GM23248 (cell line): Measurements from ENCODE around the gene SLC39A2. TPM values are rescaled to one million over a fixed set of nuclear protein-coding genes. Genes with fewer than 3 reads are reported as not detected.
"Not testable (repeated sequence)": the region's sequence is repeated elsewhere in the genome, so short reads cannot be mapped to it uniquely, and the experiment has no call there.

Source experiments
- DNase-seq: peaks from one replicate; pipeline ENCODE4 v3.0.0-alpha.2; 2015
- H2AFZ ChIP-seq: fragments of 200-600 bp; sonication (generic); 2 replicates; pipeline ENCODE4 v1.6.1; 2016; ENCODE audit warnings: antibody characterized with exemption
- H3F3A ChIP-seq: fragments of 200-600 bp; sonication (generic); 2 replicates; pipeline ENCODE4 v1.6.1; 2016; ENCODE audit warnings: mild to moderate bottlenecking, antibody characterized with exemption, mixed run types; ENCODE audit not compliant: insufficient read depth
- H3K27ac ChIP-seq: fragments of 200-600 bp; sonication (generic); 2 replicates; pipeline ENCODE4 v1.5.1; 2016; ENCODE audit warnings: mild to moderate bottlenecking
- H3K27me3 ChIP-seq: fragments of 200-600 bp; sonication (generic); replicated peaks from 2 replicates; pipeline ENCODE4 v1.6.1; 2016; ENCODE audit warnings: mild to moderate bottlenecking; ENCODE audit not compliant: insufficient read depth
- H3K36me3 ChIP-seq: fragments of 200-600 bp; sonication (generic); 2 replicates; pipeline ENCODE4 v1.6.1; 2016; ENCODE audit warnings: low read depth, mild to moderate bottlenecking
- H3K4me1 ChIP-seq: fragments of 200-600 bp; sonication (generic); 2 replicates; pipeline ENCODE4 v1.6.1; 2016; ENCODE audit warnings: mild to moderate bottlenecking; ENCODE audit not compliant: insufficient read depth
- H3K4me2 ChIP-seq: fragments of 200-600 bp; sonication (generic); one replicate; pipeline ENCODE4 v1.6.1; 2016; ENCODE audit warnings: mild to moderate bottlenecking; ENCODE audit not compliant: unreplicated experiment
- H3K4me3 ChIP-seq: fragments of 200-600 bp; sonication (generic); 2 replicates; pipeline ENCODE4 v1.5.1; 2016; ENCODE audit warnings: mild to moderate bottlenecking
- H3K79me2 ChIP-seq: fragments of 200-600 bp; sonication (generic); 2 replicates; pipeline ENCODE4 v1.6.1; 2016; ENCODE audit warnings: mild to moderate bottlenecking; ENCODE audit not compliant: insufficient read depth
- H3K9ac ChIP-seq: fragments of 200-600 bp; sonication (generic); 2 replicates; pipeline ENCODE4 v1.6.1; 2016; ENCODE audit warnings: mild to moderate bottlenecking
- H3K9me2 ChIP-seq: fragments of 200-600 bp; sonication (generic); 2 replicates; pipeline ENCODE4 v1.6.1; 2016; ENCODE audit warnings: mixed run types, mild to moderate bottlenecking, moderate library complexity; ENCODE audit not compliant: insufficient read depth
- H3K9me3 ChIP-seq: fragments of 200-600 bp; sonication (generic); one replicate; pipeline ENCODE4 v1.6.1; 2017; ENCODE audit warnings: low read depth
- H4K20me1 ChIP-seq: fragments of 200-600 bp; sonication (generic); 2 replicates; pipeline ENCODE4 v1.6.0; 2016; ENCODE audit not compliant: insufficient read depth
- EZH2 ChIP-seq: fragments of 200-600 bp; sonication (generic); IDR thresholded peaks from 2 replicates; pipeline ENCODE4 v1.6.1; 2018; ENCODE audit warnings: antibody characterized with exemption, mild to moderate bottlenecking; ENCODE audit not compliant: insufficient read depth, poor library complexity, severe bottlenecking
- EZH2phosphoT487 ChIP-seq: fragments of 200-600 bp; sonication (generic); IDR thresholded peaks from 2 replicates; pipeline ENCODE4 v1.6.1; 2018; ENCODE audit warnings: antibody characterized with exemption, moderate library complexity, mild to moderate bottlenecking, low read depth; ENCODE audit not compliant: insufficient read depth
- WGBS, 2 experiments: methylation state at CpG; one replicate each; pipeline ENCODE4 v1.1.6; 2015 to 2017; ENCODE audit warnings: low lambda C conversion rate in 2 of 2, low coverage in 1 of 2; ENCODE audit errors: missing lambda C conversion rate in 2 of 2; 5-methylcytosine and 5-hydroxymethylcytosine counted together
- in situ Hi-C: fragments of 300-500 bp; cut with MboI; formaldehyde crosslinking; loops from 2 replicates; pipeline ENCODE4 v1.15.0; 2020
- polyA plus RNA-seq: library from polyadenylated mRNA; unstranded; fragments of >200 nt; fragmentation: Nextera tagmentation; extraction: Ambion mirVana; gene quantifications from 2 replicates; pipeline ENCODE4 v1.2.1, GENCODE V29; 2016
- total RNA-seq: library from RNA; depleted of rRNA; stranded (reverse); fragments of >200 nt; shearing (Covaris generic); gene quantifications from 2 replicates; pipeline ENCODE4 v1.2.3, GENCODE V29; 2014; rRNA removed

The SLC39A2 gene, protein sequence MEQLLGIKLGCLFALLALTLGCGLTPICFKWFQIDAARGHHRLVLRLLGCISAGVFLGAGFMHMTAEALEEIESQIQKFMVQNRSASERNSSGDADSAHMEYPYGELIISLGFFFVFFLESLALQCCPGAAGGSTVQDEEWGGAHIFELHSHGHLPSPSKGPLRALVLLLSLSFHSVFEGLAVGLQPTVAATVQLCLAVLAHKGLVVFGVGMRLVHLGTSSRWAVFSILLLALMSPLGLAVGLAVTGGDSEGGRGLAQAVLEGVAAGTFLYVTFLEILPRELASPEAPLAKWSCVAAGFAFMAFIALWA
- total RNA-seq (not detected in 2 replicates), polyA plus RNA-seq (0.24 TPM in 1 of 2 replicates, not detected in the other)

DNA sequence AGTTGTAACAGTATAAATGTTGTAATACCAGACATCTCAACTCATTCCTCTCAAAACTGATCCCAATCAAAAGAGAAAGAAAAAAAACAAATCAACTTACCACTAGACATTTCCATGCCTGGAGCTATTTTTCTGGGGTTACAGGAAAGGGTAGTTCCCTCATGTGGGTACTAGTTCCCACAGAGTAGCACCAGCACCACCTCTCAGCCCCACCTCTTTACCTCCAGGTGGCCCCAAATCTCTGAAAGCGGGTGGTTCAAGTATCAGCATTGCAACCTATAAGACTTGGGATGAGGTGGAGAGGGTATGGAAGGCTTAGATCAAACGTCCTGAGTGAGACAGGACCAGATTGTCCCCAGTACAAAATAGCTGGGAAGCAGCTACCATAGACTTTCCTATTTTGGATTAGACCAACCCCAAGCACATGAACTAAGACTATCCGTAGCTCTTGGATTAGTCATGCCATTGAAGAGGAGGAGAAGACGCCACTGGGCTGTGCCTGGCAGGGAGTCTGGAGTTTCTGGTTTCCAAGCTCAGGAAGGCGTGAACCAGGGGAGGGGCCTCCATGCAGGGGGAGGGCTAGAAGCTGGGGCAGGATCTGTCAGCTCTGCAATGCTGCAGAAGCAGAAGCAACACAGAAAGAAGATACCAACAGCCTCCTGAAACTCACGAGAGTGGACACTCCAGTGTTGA, at the start of gene SLC39A2:
Gene SLC39A2, plus strand, starts transcription at position 620 of the 693 bp plus-strand sequence. CDS start 154 bp downstream, outside the sequence.
- Histone ChIP-seq H3K79me2 (no peaks in the 10 kb centered on the region), H2AFZ (peak within 1 kb of the TSS; percentile 59), H3K4me3 (no peak within 1 kb of the TSS), H3K9me3 (no peaks in the 10 kb centered on the region), H3K27me3 (no peaks in the 10 kb centered on the region), H3K36me3 (peaks cover 23% of the 10 kb centered on the region), H3K4me2 (peak within 1 kb of the TSS; percentile 51), H3K9ac (no peak within 1 kb of the TSS), H3F3A (peaks cover 23% of the 10 kb centered on the region), H3K9me2 (no peaks in the 10 kb centered on the region), H4K20me1 (no peaks in the 10 kb centered on the region), H3K27ac (peak within 1 kb of the TSS; percentile 54), H3K4me1 (peaks cover 11% of the 10 kb centered on the region)
- no peak for TF ChIP-seq EZH2phosphoT487
- no peak for TF ChIP-seq EZH2
- in situ Hi-C loops, result no loop called here
- peak; percentile 91 for DNase-seq
- 26 to 27% methylated on average over 6 of the region's 6 CpGs for WGBS, 2 experiments

DNA sequence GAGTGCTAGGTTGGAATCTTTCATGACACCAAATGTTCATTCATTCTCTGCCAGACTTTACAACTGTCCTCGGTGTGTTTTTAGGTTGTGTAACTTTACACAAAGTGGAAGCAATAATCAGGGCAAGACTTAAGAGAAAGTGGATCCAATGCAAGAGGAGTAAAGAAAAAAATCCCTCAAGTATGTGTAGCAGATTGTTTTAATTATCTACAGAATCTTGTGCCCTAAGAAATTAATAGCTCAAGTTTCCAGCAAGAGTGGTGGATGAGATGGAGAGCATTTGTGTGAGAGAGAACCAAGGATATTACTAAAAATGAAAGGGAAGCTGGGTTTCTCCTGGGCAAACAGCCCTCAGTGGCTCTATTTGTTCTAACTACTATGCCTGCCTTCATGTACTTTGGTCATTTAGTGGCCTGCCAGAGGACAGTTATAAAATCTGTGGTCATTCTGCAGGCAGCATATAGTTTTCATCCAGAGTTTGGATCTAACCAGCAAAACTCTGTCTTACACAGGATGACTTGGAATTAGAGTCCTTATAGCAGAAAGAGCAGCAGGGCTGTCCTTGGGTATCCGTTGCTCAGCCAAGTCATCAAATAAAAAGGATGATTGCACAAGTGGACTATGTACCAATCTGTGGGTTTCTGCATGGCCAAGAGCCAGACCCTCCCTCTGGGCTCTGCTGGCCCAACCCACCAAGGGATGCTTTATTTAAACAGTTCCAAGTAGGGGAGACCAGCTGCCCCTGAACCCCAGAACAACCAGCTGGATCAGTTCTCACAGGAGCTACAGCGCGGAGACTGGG, 44.2 kb upstream of the SLC39A2 start, which contains the start of gene RNASE2:
Gene RNASE2, plus strand, starts transcription at position 752 of the 802 bp plus-strand sequence. CDS start 285 bp downstream, outside the sequence.
- H3K9me2 ChIP-seq, H3K4me2 ChIP-seq, H2AFZ ChIP-seq, H3F3A ChIP-seq, in situ Hi-C loops, H3K4me1 ChIP-seq, H3K27me3 ChIP-seq, DNase-seq, H3K9ac ChIP-seq, H3K9me3 ChIP-seq, H3K27ac ChIP-seq, H3K4me3 ChIP-seq, H4K20me1 ChIP-seq, H3K36me3 ChIP-seq, H3K79me2 ChIP-seq: not testable (repeated sequence)
- WGBS, 2 experiments, result 51 to 53% methylated on average over 4 of the region's 4 CpGs

DNA sequence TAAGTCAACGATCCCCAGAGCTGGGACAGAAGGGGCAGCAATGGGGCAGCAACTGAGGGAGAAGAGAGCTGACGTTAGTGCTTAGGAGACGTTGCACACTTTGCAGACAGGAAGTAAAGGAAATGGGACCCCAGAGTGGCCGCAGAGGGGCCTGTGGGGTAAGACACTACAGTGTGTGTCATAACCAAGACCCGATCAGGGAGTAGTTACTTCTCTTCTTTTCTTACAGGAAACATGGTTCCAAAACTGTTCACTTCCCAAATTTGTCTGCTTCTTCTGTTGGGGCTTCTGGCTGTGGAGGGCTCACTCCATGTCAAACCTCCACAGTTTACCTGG, 43.6 kb upstream of the SLC39A2 start:
- H2AFZ ChIP-seq, H3K9me2 ChIP-seq, H3F3A ChIP-seq, H3K4me3 ChIP-seq, H3K9me3 ChIP-seq, H3K4me2 ChIP-seq, H3K27me3 ChIP-seq, H3K9ac ChIP-seq, H3K27ac ChIP-seq, DNase-seq, H3K79me2 ChIP-seq, H4K20me1 ChIP-seq, in situ Hi-C loops, H3K4me1 ChIP-seq, H3K36me3 ChIP-seq: not testable (repeated sequence)
- WGBS, 2 experiments, result 50 to 51% methylated on average over 5 of the region's 5 CpGs

DNA sequence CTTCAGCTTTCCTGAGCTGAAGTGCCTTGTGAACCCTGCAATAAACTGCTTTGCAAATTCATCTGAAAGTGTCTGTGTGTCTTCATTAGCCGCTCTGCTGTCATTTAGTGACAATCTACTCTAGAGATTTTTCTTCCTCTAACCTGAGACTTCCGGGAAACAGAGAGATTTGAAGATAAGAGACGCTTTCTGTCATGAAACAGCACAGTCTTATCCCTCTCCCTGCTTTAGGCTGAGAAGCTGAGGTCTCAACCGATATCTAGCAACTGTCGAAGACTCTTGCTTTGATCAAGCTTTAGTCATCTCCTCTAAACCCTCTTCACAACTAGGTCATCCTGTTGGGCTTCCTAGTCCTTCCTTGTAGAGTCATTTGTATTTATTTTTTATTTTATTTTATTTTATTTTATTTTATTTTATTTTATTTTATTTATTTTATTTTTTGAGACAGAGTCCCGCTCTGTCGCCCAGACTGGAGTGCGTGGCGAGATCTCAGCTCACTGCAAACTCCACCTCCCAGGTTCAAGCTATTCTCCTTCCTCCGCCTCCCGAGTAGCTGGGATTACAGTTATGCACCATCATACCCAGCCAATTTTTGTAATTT, 42.6 kb upstream of the SLC39A2 start:
- no peak for TF ChIP-seq EZH2
- TF ChIP-seq EZH2phosphoT487, result no peak
- Histone ChIP-seq H3K36me3 (no peaks in the 10 kb centered on the region), H3K27me3 (0 out of 2 replicates have a peak, but pooled peaks cover 3% of the 10 kb centered on the region), H3K79me2 (no peaks in the 10 kb centered on the region), H3K27ac (no peak overlapping the region), H3K9me2 (no peaks in the 10 kb centered on the region), H2AFZ (no peak overlapping the region), H3F3A (no peaks in the 10 kb centered on the region), H3K4me3 (no peak overlapping the region), H3K9me3 (no peaks in the 10 kb centered on the region), H4K20me1 (no peaks in the 10 kb centered on the region), H3K9ac (no peak overlapping the region), H3K4me1 (no peaks in the 10 kb centered on the region), H3K4me2 (no peak overlapping the region)
- 64 to 74% methylated on average over 11 of the region's 11 CpGs for WGBS, 2 experiments
- no peak for DNase-seq
- in situ Hi-C loops, result no loop called here

DNA sequence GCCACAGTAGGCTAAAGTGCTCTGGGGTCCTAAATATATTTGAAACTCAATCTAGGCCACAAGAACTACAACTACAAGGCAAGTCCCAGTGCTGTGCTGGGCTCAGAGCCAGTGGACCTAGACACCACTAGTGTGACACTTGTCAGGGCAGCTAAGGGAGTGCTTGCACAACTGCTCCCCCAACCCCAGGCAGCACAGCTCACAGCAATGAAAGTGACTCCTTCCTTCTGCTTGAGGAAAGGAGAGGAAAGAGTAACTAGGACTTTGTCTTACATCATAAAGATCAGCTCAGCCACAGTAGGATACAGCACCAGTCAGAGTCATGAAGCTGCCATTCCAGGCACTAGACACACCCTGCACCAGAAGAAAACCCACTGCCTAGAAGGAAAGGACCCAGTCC, 40.1 kb upstream of the SLC39A2 start:
- DNase-seq, H3K4me2 ChIP-seq, H3K27me3 ChIP-seq, H4K20me1 ChIP-seq, in situ Hi-C loops, H3K36me3 ChIP-seq, H3K4me3 ChIP-seq, H3K9me3 ChIP-seq, H3K27ac ChIP-seq, H3K79me2 ChIP-seq, H3F3A ChIP-seq, H2AFZ ChIP-seq, H3K4me1 ChIP-seq, H3K9ac ChIP-seq, H3K9me2 ChIP-seq: not testable (repeated sequence)
